HG02884 (cell line): ENCODE measurements around the gene COG5.

Source experiments
- ATAC-seq: cut with Tn5 transposase; IDR thresholded peaks from one replicate; pipeline ENCODE4 v1.9.1; 2021; ENCODE audit warnings: mild to moderate bottlenecking, moderate library complexity; ENCODE audit not compliant: unreplicated experiment

Gene COG5

DNA sequence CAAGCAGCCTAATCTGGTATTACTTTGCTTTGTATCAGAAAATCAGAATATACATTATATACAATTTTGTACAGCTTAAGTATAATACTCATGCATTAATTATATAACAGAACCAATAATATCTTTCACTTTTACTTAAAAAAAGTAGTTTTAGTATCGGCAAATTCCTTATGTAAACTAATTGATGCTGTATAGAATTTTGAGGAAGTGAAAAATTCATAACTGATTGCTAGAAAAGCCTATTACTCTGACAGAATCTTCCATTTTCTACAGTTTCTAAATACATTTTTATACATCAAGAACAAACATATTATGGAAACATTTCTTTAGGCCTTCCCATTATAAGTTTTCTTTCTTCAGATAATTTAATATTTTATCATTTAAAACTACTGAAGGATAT is 217.8 kb downstream of the COG5 start:
- ATAC-seq, result no peak

DNA sequence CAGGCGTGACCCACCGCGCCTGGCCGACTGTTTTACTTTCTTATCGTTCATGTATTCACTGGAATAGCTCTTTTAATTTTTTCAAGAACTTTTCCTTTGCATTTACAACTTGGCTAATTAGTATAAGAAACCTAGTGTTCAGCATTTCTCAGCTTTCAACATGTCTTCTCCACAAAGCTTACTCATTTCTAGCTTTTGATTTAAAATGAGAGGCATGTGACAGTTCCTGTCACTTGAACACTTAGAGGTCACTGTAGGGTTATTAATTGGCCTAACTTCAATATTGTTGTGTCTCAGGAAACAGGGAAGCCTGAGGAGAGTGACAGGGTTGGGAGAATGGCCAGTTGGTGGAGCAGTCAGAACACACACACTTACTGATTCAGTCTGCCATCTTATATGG is 218.9 kb downstream of the COG5 start:
- no peak for ATAC-seq

GRCh38 chr7:107344286-107344685 is 219.4 kb downstream of the COG5 start:
- no peak for ATAC-seq

- no peak for ATAC-seq
Observed at GRCh38 chr7:107338080-107338479, 225.6 kb downstream of the COG5 start.

DNA sequence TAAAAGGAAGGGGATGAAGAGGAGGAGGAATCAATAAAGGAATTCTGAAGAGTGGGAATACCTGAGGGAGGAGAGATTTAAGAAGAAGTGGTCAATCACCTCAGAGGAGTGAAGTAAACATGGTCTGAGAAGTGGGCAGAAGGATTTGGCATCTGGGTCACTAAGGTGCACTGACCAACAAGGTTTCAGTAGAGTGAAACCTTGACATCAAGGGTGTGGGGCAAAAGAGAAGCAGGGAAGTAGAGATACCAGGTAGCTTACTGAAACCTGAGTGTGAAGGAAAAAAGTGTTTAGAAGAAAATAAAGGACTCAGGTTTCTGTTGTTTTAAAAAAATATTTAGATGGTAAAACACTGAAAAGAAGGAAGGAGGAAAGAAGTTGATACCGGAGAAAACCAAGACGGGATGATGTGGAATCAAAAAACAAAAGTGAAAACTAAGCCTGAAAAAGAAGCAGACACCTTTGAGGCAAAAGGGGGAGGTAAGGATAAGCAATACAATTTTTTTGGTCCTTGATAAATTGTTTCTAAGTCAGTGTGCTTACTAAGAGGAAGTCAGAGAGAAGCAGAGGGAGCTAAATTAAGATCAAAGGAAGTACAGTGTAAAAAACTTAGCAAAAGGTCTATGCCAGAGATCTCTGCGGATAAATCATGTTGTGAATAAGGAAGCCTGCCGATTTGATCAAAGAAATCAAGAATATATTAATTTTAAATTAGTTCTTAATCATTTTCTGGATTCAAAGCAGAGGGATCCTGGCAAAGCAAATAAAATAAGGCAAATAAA is 231.0 kb downstream of the COG5 start:
- ATAC-seq, result peak; percentile 59

DNA sequence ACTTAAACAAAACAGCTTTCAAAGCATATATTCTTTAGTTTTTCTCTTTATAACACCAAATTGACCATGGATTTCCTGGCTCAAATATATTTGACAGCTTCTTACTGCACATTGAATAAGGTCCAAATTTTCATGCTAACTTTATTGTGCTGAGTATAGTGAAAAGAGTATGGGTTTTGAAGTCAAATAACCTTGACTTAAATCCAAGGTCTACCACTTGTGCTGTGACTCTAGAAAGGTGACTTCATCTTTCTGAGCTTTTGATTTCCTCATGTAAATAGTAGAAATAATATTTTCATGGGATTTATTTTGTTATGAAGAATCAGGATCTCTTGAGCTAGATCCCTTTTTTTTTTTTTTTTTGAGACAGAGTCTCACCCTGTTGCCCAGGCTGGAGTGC is 233.2 kb downstream of the COG5 start:
- ATAC-seq, result no peak

- ATAC-seq, result no peak
Observed at GRCh38 chr7:107327986-107328569, 235.6 kb downstream of the COG5 start.

- no peak for ATAC-seq
Observed at GRCh38 chr7:107326061-107326460, 237.7 kb downstream of the COG5 start.

GRCh38 chr7:107322015-107322414 is 241.7 kb downstream of the COG5 start:
- no peak for ATAC-seq

- ATAC-seq, result no peak
Observed at GRCh38 chr7:107321611-107322010, 242.1 kb downstream of the COG5 start.

DNA sequence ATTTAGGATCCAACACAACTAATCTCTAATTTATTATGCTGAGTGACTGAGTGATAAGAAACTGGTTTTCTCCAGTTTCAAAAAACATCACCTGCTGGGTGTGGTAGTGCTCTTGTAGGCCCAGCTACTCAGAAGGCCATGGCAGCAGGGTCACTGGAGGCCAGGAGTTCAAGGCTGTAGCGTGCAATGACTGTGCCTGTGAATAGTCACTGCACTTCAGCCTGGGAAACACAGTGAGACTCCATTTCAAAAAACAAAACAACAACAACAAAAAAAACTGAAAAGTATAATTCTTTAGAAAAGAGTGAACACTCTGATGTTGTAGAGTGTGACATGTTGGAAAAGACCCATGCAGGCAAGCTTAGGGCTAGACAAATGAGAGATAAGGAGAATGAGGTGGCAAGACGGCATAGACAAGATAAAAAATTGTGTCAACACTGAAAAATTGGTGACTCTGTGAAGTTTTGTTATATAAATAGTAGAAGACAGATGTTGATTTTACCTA is 243.9 kb downstream of the COG5 start:
- ATAC-seq, result no peak

- no peak for ATAC-seq
Observed at GRCh38 chr7:107318523-107319160, 245.1 kb downstream of the COG5 start.

GRCh38 chr7:107315716-107316220 is 248.0 kb downstream of the COG5 start:
- no peak for ATAC-seq

DNA sequence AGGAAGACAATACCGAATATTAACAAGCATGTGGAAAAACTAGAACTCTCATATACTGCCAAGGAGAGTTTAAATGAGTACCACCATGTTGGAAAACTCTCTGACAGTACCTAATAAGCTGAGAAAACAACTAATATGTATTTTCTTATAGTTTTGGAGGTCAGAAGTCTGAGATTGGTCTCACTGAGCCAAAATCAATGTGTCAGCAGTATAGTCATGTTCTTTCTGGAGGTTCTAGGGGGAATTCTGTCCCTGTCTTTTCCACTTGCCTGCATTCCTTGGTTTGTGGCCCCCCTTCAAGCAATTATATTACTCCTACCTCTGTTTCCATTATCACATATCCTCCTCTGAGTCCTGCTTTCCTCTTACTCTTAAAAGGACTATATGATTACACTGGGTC is 250.4 kb downstream of the COG5 start:
- no peak for ATAC-seq

DNA sequence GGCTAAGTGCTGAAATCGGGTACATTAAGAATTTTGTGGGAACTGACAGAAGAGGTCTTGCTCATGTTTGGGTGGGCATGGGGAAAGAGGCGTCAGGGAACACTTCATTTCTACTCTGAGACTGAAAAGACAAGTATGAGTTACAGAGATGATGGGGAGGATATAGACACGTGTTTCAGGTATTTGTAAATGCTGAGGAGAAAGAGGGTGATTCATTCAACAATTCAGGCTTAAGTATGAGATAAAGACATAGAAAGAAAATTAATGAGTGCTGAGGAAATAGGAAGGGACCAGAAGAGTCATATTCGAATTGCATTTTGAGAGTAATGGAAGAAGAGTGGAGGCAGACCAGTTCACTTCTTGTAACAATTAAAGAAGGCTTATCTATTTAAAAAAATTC is 251.3 kb downstream of the COG5 start:
- no peak for ATAC-seq

- ATAC-seq, result no peak
Observed at GRCh38 chr7:107309296-107309695, 254.4 kb downstream of the COG5 start.

GRCh38 chr7:107304636-107305035 is 259.1 kb downstream of the COG5 start:
- no peak for ATAC-seq

DNA sequence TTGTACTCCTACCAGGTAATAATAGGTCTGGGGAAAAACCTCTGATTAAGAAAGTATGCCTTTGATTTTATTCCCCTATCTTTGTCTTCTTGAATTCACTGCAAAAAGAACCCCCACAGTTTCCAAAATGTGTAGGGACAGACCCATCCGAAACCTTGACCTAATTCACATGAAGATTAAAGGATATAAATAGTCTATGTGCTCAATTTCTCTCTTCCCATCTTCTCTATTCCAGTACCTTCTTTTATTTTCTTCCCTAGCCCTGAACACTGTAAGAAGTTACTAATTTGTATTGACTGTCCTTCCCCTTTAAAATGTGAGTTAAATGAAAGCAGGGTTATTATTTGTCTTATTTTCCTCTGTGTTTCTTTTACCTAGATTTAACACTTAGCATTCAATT is 259.7 kb downstream of the COG5 start:
- no peak for ATAC-seq

- ATAC-seq, result no peak
Observed at GRCh38 chr7:107302250-107302847, 261.4 kb downstream of the COG5 start.

- ATAC-seq, result no peak
Observed at GRCh38 chr7:107294182-107294581, 269.5 kb downstream of the COG5 start.

- no peak for ATAC-seq
Observed at GRCh38 chr7:107292591-107292990, 271.1 kb downstream of the COG5 start.
